Measurements from ENCODE around the gene MYLK.
"Not testable (repeated sequence)": the region's sequence is repeated elsewhere in the genome, so short reads cannot be mapped to it uniquely, and the experiment has no call there.

- TF ChIP-seq CTCF, POLR2A, POLR2AphosphoS5, EP300 (IDR thresholded peaks at IDR 0.05): not testable (repeated sequence)
Measured at GRCh38 chr3:123600863-123601262, 283.3 kb downstream of the MYLK start.

All from suprapubic skin (tissue), 4 donors.